Frontal cortex (tissue), 4 donors: Measurements from ENCODE around the gene GAL3ST2. TPM values are rescaled to one million over a fixed set of nuclear protein-coding genes. Genes with fewer than 3 reads are reported as not detected.
"Not testable (repeated sequence)": the region's sequence is repeated elsewhere in the genome, so short reads cannot be mapped to it uniquely, and the experiment has no call there.

Experiments
- DNase-seq, 2 donors: peaks; one replicate each; pipeline ENCODE4 v3.0.0; 2012; ENCODE audit warnings: low spot score in 2 of 2
- FAIRE-seq: peaks from 2 replicates; lab custom pipeline; 2012; peaks lifted over from hg19 to GRCh38; lab: Jason Lieb, UNC
- total RNA-seq: library from RNA; depleted of rRNA; stranded (reverse); fragments of >200 nt; gene quantifications from one replicate; pipeline ENCODE4 v1.2.3, GENCODE V29; 2014
- donor health status: control.
- donor health status: control.
- donor health status: control.

GAL3ST2 gene
- total RNA-seq, 1 donor from 2014 or later = 0.41 TPM

DNA sequence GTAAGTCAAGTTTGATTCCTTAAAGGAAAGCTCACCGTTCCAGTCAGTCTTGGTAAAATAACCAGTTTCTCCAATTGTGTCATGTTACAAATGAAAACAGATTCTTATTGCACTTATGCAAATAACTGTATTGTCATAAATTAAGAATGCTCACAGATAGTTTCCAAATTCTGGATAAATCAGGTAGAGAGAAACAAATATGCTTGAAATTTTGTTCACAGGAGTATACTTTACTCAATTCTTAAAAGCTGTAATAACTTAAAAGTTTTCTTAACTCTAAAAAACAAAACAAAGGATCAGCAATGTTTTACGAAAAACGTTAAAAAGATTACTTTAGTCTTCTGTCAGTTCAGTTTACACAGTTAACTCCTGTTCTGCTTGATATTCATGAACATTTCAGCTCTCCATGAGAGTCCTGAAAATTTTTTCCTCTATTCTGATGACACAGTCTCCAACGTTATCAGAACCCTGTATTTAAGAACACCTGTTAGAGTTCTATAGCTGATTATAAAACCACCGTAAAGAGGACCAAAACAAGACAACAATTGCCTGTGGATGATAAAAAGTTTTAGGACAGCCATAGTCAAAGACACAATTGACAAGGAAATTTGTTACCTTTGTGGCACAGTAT lies 4.4 kb downstream of the GAL3ST2 start:
- no peak for FAIRE-seq
- DNase-seq = no peak

DNA sequence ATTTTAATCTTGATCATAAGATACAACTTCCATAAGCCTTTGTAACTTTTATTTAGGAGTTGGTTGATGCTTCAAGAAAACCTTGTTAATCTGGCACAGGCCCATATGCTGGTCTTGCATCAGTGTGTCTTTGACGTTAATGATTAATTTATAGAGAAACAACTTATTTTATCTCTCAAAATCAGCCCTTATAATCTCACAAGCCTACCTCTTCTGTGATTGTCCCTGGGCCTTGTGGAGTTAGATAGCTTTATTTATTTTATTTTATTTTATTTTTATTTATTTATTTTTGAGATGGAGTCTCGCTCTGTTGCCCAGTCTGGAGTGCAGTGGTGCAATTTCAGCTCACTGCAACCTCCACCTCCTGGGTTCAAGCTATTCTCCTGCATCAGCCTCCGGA lies 5.4 kb downstream of the GAL3ST2 start:
- FAIRE-seq, DNase-seq: not testable (repeated sequence)

DNA sequence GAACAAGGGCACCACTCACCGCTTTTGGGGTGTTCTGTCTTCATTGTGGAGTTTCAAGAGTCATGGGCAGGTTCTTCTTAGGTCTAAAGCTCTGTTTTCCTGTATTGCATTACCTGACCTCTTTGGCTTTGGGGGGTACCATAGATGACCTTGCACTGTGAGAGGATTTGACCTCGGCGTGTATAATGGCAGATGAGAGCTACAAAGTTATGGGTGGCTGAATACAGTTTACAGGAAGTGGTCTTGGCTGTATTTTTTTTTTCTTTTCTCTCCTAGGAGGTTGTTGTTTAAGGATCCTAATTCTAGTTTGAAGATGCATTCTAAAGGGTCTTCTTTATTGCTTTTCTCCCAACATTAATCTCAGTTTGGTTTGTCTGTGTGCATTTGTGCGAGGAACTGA lies 11.5 kb downstream of the GAL3ST2 start:
- DNase-seq = no peak
- FAIRE-seq = no peak

DNA sequence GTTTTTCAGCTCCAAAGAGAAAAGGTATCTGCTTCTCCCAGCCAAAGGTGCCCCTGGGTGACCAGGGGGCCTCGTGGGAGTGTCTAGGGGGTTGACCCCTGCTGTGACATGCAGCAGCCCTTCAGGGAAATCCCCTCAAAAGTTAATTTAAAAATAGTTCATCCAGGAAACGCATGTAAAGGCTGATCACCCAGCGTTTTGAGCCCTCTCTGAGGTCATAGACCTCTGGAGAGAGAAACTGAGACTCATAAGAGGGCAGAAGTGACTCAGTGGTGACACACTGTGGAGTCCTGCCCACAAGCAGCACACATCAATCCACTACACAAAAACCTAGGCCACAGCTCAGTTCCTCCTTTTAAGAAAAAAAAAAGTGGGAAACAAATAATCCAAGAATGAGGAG lies 11.9 kb downstream of the GAL3ST2 start:
- DNase-seq (no peak), FAIRE-seq (no peak)

DNA sequence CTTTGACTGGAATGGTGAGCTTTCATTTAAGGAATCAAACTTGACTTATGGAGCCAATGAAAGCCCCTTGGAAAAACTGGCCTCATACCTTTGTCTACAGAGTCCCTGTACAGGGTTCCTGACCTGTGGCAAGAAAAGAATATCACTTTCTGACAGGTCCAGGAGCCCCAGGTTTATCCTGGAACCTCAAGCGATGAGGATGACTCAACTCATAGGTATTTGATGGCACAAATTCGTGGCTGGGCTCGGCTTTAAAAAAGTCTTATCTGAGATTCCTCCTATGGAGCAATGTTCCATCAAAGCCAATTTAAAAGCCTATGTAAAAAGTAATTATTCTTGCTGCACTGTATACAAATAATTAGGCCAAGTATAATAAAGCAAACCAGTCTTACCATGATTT lies 14.8 kb downstream of the GAL3ST2 start:
- not testable (repeated sequence) for DNase-seq, FAIRE-seq

DNA sequence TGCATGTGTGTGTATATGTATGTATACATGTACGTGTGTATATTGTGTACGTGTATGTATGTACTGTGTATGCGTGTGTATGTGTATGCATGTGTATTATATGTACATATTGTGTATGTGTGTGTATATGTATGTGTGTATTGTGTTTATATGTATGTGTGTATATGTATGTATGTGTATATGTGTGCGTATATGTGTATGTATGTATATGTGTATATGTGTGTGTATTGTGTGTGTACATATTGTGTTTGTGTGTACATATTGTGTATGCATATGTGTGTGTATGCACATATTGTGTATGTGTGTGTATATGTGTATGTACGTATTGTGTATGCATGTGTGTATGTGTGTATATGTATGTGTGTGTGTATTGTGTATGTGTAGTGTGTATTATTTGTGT lies 16.8 kb downstream of the GAL3ST2 start:
- no peak for DNase-seq
- peak; percentile 23 for FAIRE-seq

DNA sequence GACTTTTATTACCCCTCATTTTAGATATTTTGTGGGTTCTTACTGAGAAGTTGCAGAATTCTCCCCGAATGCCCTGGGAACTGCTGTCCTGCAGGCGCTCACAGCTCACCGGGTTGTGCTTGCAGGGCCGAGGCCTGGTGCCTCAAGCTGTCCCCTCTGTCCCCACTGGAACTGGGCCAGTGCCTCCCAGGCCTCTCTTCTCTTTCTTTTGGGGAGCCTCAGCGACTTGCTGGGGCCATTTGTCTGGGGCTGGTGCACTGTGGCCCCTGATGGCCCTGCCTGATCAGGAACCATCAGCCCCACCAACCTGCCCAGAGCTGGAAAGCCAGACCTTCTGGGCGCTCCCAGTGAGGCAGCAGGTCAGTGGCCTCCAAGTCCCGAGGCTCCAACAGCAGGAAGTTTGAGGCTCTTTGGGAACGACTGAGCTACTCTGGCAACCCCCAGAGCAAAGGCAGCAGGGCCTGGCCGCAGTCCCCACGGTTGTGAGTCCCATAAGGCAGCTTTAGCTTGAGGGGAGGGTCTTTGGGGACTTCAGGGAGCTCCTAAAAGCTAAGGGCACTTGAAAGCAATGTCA lies 17.7 kb downstream of the GAL3ST2 start:
- FAIRE-seq (no peak), DNase-seq (no peak)

DNA sequence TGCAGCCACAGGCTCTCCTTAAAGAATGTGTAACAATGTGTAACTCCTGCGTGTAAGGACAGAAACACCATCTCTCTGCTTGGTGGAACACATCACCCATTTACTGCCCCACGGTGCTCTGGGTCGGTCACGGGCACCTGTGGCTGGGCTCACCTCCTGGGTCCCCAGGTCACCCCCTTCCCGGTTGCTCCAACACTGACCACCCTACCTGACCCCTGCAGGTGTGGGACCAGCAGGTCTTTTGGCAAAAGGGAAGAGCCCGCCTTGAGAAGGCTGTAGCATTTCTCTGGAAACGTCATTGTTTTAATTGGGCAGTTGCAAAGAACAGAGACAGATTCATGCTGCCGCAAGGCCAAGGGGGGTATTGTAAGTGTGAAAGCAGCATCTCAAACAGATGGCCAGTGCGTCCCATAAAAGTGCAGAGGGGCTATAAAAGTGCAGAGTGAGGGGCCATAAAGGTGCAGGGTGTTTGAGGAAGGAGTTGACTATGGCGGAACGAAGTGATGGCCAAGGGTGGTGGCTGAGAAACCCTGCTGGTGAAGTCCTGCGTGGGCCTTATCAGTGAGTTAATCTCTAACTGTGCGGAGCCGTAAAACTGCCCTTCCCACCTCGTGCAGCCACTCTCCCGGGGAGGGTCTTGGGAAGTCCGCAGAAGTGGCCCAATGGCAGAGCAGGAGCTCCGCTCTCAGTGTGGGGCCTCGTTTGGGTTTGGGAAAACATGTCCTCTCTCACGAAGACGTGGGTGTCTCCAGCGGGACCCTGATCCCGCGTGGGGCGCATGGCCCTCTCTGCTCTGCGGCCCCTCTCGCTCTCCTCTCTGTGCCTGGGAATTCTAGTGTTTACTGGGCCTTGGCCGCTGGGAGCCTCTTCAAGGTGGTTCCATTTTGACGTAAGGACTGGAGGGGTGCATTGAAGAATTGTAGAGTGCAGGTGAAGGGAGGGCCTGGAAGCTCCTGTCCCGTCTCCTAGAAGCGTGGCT lies 18.7 kb downstream of the GAL3ST2 start:
- no peak for FAIRE-seq

DNA sequence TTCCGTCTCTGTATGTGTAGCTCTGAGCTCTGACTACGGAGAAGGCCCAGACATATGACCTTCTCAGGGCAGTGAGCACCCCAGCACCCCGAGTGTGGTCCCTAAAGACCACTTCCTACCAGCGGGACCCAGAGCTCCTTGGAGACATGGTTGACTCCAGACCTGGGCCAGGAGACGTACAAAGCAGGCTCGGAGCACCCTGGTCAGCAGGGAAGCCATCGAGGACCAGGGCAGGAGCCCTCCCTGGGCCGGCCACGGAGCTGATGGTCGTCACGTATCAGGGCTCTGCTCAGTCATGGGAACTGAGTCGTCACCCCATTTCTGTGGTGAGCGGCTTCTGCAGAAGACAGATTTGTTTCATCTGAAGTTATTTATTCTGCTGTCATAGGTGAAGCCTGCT lies 19.6 kb downstream of the GAL3ST2 start:
- DNase-seq = no peak
- no peak for FAIRE-seq

More for the DNA sequence above, 18.7 kb downstream of the GAL3ST2 start:
- no peak for DNase-seq

DNA sequence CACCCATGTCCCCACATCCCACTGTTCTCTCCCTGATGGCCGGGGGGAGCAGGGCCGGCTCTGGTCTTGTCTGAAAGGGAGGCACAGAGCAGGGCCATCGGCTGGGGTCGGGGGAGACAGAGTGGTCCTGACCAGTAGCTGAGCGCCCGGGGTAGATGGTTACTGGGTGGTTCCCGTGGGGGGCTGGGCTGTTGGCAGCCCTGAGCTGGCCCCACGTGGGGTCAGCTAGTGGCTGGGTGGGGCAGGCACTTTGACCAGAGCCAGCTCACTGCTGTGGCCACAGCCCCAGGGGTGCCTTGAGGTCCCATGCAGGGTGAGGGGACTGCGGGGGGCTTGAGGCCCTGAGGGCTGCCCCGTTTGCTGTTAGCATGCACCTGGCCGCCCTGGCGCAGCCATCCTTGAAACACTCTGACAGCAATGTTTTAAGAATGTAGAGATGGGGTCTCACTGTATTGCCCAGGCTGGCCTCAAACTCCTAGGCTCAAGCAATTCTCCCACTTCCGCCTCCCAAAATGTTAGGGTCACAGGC lies 20.1 kb downstream of the GAL3ST2 start:
- peak; percentile 4 to 5 for DNase-seq
- no peak for FAIRE-seq

DNA sequence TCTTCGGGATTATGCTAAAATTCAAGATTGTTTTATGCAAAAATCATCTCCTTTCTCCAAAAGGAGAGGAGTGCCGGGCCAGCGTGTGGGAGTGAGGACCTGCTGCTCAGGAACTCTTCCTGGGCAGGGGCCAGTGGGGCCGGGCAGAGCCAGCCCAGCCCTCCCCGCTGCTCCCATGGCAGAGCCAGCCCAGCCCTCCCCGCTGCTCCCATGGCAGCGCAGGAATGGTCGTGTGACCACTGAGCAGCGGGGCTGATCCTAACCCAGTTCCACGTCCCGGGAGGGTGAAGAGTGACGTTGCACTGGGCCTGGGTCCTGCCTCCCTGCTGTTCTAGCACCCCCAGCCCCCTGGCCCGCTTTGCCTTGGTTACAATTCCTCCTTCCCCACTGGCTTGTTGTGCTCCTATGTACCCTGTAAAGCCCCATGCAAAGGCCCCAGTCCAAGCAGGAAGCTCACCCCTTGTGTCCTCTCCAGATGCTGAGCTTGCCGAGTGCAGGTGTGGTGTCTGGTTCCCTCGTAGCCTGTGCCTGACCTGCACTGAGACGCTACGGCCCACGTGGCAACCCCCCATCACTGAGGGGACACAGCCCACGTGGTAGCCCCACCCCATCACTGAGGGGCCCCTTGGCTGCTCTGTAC lies 20.9 kb downstream of the GAL3ST2 start:
- DNase-seq (peak; percentile 18 to 24), FAIRE-seq (no peak)

DNA sequence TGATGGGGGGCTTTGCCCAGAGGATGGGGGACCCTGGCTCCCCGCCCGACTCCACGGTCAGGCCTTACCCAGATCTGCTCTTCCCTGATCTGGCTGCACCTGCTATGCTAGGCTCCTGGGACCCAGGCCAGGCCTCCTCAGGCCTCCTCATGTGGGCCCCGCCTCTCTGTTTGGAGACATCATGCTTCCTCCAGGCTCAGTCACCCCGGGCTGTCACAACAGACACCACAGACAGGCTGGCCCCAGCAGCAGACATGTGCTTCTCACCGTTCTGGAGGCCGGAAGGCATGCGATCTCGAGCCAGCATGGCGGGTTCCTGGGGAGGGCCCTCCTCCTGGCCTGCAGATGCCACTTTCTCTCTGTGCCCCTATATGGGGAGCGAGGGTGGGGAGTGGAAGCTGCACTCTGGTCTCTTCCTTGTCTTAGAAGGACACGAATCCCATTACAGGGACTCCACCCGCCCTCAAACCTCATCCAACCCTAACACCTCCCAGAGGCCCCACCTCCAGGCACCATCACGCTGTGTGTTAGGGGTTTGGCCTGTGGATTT lies 21.5 kb downstream of the GAL3ST2 start:
- FAIRE-seq (no peak), DNase-seq (peak in 1 of 2 donors; percentile 16)

DNA sequence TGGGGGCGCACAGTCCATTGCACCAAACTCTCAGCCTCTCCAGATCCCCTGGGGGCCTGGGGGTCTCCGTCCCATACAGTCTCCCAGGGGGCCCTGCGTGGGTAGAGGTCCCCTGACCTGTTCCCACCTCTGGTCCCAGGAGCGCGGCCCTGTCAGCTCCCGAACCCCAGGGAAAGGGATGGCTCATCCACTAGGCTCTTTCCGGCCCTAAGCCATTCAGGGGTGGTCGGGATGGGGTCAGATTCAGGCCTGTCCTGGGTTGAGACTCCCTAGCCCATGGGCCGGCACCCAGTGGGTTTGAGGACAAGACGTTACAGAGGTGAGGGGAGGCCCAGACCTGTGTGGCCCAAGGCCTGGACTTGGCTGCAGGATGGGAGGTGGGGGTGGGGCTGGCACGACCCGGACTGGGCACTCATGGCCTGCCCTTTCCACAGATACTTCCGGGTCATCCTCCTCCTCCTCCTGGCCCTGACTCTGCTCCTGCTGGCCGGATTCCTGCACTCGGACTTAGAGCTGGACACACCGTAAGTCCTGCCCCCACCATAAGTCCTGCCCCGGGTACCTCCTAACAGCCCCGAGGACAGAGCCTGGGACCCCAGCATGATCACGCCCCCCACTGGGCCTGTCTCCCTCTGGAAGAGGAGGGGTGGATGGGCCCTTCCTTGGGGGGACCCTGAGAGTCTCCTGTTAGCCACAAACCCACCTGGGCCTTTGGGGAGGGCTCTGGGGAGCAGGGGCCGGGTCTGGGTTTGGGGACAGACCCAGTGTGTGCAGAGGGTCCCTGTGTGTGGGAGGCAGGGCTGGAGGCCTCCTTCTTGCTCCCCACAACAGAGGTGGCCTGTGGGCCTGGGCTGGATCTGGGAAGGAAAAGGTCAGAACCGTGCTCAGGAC lies 22.3 kb downstream of the GAL3ST2 start:
- FAIRE-seq (no peak), DNase-seq (peak; percentile 10 to 12)

DNA sequence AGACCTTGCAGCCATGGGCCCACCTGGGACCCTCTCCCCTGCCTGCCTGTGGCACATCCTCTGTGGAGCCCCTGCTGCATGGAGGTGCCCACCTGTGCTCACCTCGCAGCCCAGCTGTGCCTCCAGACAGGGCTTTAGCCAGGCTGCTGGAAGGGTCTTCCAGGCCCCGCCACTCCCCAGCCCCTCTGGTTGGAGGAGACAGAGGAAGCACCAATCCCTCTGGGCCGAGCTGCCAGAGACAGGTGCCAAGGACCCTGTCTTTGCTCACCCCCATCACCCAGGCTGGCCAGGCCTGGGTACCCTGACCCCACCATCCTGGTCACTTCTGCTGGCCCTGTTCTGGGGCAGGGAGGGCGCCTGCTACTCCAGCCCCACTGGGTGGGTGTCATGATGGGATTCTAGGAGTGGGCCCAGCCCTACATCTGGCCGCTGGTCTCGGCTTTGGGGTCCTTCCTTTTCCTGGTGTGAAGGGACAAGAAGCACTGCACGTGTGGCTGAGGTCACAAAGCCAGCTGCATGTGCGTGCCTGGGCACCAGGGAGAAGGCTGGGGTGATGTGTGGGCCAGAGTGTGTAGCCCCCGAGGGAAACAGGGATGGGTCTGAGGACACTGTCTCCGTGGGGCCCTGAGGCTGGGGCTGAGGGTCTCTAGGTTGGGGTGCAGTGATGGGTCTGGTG lies 23.0 kb downstream of the GAL3ST2 start:
- DNase-seq (peak; percentile 3 to 9), FAIRE-seq (no peak)

DNA sequence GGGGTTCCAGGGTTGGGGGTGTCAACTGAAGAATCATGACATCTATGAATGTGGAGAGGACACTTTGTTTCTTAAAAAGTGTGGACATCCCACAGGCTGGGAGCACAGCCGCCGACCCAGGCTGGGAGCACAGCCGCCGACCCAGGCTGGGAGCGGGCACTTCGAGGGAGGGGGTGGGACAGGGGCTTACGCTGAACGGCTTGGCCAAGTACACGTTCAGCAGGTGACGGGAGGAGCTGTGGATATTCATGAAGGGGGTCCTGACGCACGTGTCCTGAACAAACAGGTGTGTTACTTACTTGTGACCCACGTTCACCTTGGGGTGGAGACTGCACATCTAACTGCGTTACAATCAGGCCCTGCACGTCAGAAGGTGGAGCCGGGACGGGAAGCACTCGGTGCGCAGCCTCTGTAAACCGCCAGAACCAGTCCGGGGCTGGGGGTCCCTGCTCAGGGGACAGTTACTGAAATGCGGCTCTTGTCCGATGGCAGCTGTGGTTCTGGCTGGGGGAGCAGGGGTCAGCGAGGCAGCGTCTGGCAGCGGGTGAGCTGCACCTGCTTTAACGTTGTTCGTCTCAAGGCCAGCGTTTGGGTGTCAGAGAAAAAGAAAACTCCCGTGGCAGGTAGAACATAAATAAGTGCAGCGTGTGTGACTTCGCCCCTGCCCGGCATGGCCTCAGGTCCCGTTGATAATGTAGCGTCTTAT lies 23.7 kb downstream of the GAL3ST2 start:
- not testable (repeated sequence) for FAIRE-seq
- peak in 1 of 2 donors; percentile 6 for DNase-seq

DNA sequence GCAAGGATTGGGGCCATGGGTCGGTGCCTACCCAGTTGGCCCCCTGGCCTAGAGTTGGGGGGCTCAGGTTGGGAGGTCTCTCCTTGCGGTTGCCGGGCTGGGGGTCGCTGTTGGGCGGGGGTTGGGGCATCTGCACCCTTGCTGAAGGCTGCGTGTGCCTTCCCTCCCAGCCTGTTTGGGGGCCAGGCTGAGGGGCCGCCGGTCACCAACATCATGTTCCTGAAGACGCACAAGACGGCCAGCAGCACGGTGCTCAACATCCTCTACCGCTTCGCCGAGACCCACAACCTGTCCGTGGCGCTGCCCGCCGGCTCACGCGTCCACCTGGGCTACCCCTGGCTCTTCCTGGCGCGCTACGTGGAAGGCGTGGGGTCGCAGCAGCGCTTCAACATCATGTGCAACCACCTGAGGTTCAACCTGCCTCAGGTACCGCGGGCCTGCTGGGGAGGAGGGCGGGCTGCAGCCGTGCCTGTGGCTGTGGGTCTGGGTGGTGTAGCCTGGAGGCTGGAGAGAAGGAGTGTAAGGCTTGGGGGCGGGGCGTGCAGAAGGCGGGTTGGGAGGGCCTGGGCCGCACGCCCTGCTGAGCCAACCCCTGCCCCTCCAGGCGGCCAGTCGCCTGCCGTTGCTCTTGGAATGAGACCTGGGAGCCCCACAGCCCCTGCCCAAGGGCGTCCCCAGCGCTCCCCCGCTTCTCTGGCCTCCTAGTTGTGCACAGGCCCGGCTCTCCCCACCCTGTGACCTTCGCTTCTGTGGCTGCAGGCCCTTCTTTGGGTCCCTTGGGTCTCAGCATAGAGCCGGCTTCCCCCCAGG lies 25.2 kb downstream of the GAL3ST2 start:
- no peak for FAIRE-seq
- DNase-seq = peak in 1 of 2 donors; percentile 7
